Endothelial cell (in vitro differentiated cells): ENCODE measurements around the gene C16orf95. TPM values are rescaled to one million over a fixed set of nuclear protein-coding genes. Genes with fewer than 3 reads are reported as not detected.

Experiments
- DNase-seq: peaks from one replicate; pipeline ENCODE4 v3.0.0; 2021; ENCODE audit warnings: low spot score
- H3K27ac Mint-ChIP-seq: one replicate; pipeline ENCODE4 v1.8.0; 2021; ENCODE audit warnings: mixed read lengths, inconsistent platforms; ENCODE audit not compliant: unreplicated experiment
- H3K27me3 Mint-ChIP-seq: one replicate; pipeline ENCODE4 v1.8.0; 2021; ENCODE audit warnings: mild to moderate bottlenecking, moderate library complexity, mixed read lengths, inconsistent platforms; ENCODE audit not compliant: unreplicated experiment
- H3K36me3 Mint-ChIP-seq: one replicate; pipeline ENCODE4 v1.8.0; 2021; ENCODE audit warnings: mild to moderate bottlenecking, low read depth, mixed read lengths, inconsistent platforms; ENCODE audit not compliant: unreplicated experiment
- H3K4me1 Mint-ChIP-seq: one replicate; pipeline ENCODE4 v1.8.0; 2021; ENCODE audit warnings: mild to moderate bottlenecking, mixed read lengths, inconsistent platforms; ENCODE audit not compliant: unreplicated experiment
- H3K4me3 Mint-ChIP-seq: one replicate; pipeline ENCODE4 v1.8.0; 2021; ENCODE audit warnings: mild to moderate bottlenecking, mixed read lengths, inconsistent platforms; ENCODE audit not compliant: unreplicated experiment
- H3K9me3 Mint-ChIP-seq: one replicate; pipeline ENCODE4 v1.8.0; 2021; ENCODE audit warnings: mixed read lengths, inconsistent platforms; ENCODE audit not compliant: unreplicated experiment
- CTCF ChIP-seq: fragments of 200-600 bp; sonication (generic); IDR thresholded peaks from one replicate; pipeline ENCODE4 v1.5.0; 2021; ENCODE audit warnings: antibody characterized with exemption; ENCODE audit not compliant: unreplicated experiment
- long read RNA-seq: library from polyadenylated mRNA; unstranded; transcript quantifications from one replicate; pipeline ENCODE4 v2.0.0, GENCODE V29; 2020; ENCODE audit not compliant: unreplicated experiment
- total RNA-seq: library from RNA; stranded (reverse); fragmentation: NEBNext Ultra II Directional; extraction: Animal tissue kit (Norgen Biotek cat#: 25700); gene quantifications from one replicate; pipeline ENCODE4 v1.2.1, GENCODE V29; 2021; ENCODE audit not compliant: unreplicated experiment

C16orf95 gene
- total RNA-seq = 6.5 TPM
- long read RNA-seq, partial matches to known transcripts = 0 of 5 reads
- long read RNA-seq, other reads (novel, unspliced or antisense) = 1 of 5 reads

DNA sequence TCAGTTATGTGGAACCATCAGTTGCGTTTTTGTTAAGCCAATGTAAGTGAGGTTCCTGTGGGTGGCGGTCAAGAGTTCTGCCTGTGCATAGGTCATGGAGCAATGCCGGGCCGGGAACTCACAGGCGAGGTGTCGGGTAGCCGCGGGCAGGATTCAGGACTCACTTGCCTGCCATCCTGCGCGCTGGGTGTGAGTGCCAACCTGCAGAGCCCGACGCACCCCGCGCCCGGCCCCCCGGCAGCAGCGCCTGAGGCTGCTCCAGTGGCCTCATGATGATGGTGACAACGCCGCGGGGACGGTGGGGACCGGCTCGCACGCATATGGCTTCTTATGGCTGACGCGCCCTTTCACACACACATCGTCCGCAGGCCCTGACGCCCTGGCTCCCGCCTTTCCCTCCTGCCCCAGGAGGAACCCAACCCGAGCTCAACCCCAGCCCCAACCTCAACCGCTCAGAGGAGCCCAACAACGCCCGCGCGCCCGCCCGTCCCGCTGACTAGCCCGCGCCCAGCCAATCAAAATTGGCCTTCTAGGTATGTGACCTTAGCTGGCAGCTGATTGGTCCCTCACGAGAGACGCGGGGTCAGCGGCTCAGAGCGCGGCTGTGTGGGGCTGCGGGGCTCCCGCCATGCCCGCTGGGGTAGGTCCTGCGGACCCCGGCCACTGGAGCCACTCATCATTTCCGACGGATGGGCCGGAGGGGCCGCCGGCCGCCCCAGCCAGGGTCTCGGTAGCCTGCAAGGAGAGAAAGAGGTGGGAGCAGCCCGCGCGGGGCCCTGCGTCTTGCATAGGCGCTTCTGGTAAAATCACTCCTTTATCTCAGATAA lies at the start of gene C16orf95:
TSS of gene C16orf95 (minus strand) at position 470 of the 827 bp plus-strand sequence. CDS start at position 320, 150 bp downstream.
- peak within 1 kb of the TSS; percentile 92 for H3K27ac Mint-ChIP-seq
- no peaks in the 10 kb centered on the region for H3K27me3 Mint-ChIP-seq
- peak; percentile 98 for DNase-seq
- peaks cover 12% of the 10 kb centered on the region for H3K4me1 Mint-ChIP-seq
- H3K4me3 Mint-ChIP-seq = peak within 1 kb of the TSS; percentile 97
- no peaks in the 10 kb centered on the region for H3K36me3 Mint-ChIP-seq
- TF ChIP-seq CTCF = no peak
- H3K9me3 Mint-ChIP-seq = no peaks in the 10 kb centered on the region

DNA sequence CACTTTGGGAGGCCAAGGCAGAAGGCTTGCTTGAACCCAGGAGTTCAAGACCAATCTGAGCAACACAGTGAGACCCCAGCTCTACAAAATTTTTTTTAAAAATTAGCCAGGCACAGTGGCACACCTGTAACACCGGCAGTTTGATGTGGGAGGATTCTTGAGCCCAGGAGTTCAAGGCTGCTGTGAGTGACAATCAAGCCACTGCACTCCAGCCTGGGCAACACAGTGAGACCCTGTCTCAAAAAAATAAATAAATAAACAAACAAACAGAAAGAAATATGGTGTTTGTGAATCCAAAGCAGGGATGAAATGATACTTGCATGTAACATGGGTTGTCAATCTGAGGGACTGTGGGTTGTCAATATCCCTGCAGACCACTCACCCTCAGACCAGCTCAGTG lies 49.7 kb upstream of the C16orf95 start:
- no peak for DNase-seq
- H3K4me3 Mint-ChIP-seq = no peak overlapping the region
- H3K27me3 Mint-ChIP-seq = no peaks in the 10 kb centered on the region
- H3K4me1 Mint-ChIP-seq = peaks cover 13% of the 10 kb centered on the region
- H3K36me3 Mint-ChIP-seq = no peaks in the 10 kb centered on the region
- no peak for TF ChIP-seq CTCF
- H3K27ac Mint-ChIP-seq = no peak overlapping the region
- H3K9me3 Mint-ChIP-seq = no peaks in the 10 kb centered on the region

DNA sequence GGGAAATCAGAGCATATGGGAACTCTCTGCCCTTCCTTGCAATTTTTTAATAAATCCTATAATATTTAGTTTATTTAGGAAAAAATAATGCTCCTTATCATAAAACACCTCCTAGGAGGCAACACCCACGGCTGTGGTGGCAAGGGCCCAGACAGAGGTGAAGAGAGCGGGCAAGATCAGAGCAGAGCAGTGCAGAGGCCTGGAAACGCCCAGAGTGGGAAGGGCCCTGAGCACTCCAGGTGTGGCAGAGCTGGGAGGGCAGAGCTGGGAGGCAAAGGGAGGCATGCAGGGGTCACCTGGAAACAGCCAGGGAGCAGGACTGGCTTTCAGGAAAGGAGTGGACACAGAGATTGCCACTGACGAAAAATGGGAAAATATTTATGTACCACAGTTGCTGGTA lies 49.1 kb upstream of the C16orf95 start:
- no peak for TF ChIP-seq CTCF
- no peak overlapping the region for H3K4me3 Mint-ChIP-seq
- H3K27me3 Mint-ChIP-seq = no peaks in the 10 kb centered on the region
- no peak overlapping the region for H3K27ac Mint-ChIP-seq
- peaks cover 13% of the 10 kb centered on the region for H3K4me1 Mint-ChIP-seq
- no peaks in the 10 kb centered on the region for H3K36me3 Mint-ChIP-seq
- DNase-seq = no peak
- H3K9me3 Mint-ChIP-seq = no peaks in the 10 kb centered on the region

GRCh38 chr16:87365021-87365713 lies 48.0 kb upstream of the C16orf95 start:
- Mint-ChIP-seq H3K9me3 (no peaks in the 10 kb centered on the region), H3K4me3 (no peak overlapping the region), H3K27ac (no peak overlapping the region), H3K4me1 (peaks cover 13% of the 10 kb centered on the region), H3K36me3 (no peaks in the 10 kb centered on the region), H3K27me3 (no peaks in the 10 kb centered on the region)
- no peak for TF ChIP-seq CTCF
- no peak for DNase-seq
